Activated naive CD8-positive, alpha-beta T cell treated with anti-CD3 and anti-CD28 coated beads, Interleukin-2, amount 50 U/mL, for 16 hours (primary cell): ENCODE data around the gene AZU1.
"Not testable (repeated sequence)": the region's sequence is repeated elsewhere in the genome, so short reads cannot be mapped to it uniquely, and the experiment has no call there.

Experiments used
- DNase-seq: peaks from one replicate; pipeline ENCODE4 v3.0.0-alpha.2; 2020; ENCODE audit warnings: low read depth, low spot score

Gene AZU1

DNA sequence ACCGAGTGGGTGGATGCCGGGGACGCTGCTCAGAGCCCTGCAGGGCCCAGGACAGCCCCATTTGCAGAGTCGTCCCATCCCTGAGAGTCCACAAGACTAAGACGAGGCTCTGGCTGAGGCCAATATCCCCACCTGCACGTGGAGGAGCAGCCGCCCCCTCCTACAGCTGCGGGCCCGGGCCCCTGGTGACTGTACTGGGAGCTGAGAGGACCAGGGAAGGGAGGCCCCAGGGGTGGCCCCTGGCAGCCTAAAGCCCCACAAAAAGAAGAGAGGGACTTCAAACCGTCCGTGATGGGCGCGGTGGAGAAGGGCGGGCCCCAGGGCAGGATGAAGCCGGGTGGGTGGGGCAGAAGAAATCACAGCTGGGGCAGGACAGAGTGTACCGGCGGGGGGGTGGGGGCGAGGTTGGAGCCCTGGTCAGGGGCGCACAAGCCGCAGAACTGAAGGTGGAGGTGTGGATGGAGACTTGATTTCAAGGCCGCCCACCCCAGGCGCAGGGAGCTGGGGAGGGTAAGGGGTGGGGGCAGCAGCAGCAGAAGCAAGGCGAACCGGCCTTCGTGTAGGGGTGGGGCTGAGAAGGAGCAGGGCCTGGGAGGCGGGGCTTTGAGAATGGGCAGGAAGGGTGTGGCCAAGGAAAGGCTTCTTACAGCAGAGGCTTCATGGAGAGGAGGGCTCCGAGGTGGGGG, 44.8 kb downstream of the AZU1 start:
- no peak for DNase-seq

- no peak for DNase-seq
Measured at GRCh38 chr19:873084-873483, 45.4 kb downstream of the AZU1 start.

DNA sequence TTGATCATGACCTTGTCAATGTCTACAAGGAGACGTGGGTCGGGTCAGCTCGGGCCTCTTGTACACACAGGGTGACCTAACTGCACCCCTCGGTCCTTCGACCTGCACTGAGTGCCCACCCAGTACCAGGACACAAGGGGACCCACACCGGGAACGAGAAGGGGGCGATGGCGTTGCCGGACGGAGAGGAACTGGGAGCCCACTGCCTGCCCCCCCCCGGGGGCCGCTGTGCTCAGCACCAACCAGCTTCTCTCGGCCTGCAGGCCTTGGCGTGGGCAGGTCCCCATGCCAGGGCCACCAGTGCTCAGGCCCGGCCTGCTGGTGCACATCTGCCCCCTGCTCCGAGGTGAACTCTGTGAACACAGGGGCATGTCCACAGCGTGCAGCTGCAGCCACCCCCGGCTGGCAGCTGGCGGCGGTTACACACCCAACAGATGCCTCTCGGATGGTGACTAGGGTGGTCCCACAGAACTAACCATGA, 46.0 kb downstream of the AZU1 start:
- no peak for DNase-seq

DNA sequence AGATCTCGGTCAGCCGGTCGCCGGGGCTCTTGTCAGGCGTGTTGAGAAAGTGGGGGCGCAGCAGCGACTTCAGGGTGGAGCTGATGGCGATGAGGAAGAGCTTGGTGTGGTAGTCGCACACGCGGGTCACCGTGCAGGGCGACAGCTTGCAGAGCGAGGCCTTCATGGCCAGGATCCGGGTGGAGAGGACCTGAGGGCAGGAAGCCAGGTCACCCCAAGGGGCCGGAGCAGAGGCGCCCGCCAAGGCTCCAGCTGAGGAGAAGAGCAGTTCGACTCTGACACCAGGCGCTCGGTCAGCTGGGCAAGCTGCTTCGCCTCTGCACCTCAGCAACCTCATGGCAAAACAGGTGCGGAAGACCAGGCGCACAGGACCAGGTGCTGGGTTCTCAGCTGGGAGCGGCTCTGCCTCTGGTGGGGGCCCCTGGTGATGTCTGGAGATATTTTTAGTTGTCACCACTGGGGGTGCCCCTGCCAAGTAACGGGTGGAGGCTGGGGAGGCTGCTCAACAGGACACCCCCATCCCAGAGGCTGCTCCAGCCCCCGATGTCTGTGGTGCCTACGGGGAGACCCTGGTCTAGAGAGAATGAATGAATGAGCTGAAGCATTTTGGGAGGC, 47.7 kb downstream of the AZU1 start:
- no peak for DNase-seq

- no peak for DNase-seq
Measured at GRCh38 chr19:876089-876488, 48.5 kb downstream of the AZU1 start.

- DNase-seq = no peak
Measured at GRCh38 chr19:876780-877314, 49.2 kb downstream of the AZU1 start.

GRCh38 chr19:877992-878660, 50.5 kb downstream of the AZU1 start:
- not testable (repeated sequence) for DNase-seq

- DNase-seq = not testable (repeated sequence)
Measured at GRCh38 chr19:878751-879561, 51.3 kb downstream of the AZU1 start.

GRCh38 chr19:879711-880438, 52.2 kb downstream of the AZU1 start:
- no peak for DNase-seq
